ENCODE data around the gene MAP6.
A peak's percentile ranks its signal among the peaks of the same experiment; 100 is the strongest.

MAP6 gene

DNA sequence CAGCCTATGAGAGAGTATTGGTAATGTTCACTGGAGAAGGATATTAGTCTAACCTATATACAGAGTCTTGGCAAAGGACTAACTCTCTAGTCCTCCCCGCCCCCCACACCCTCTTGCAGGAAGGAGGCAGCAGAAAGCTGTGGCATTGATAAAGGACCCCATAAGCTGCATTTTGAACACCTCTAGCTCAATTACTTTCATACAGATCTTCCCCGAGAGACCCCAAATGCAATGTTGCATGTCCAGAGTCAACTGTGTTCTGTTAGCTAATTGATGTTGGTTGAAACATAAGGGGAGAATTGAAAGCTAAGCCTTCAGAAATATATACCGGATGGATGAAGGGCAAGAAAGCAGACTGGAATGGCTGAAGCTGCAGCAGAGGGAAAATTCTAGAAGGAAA is 2.8 kb downstream of the MAP6 start:
- no peak for DNase-seq (ENCODE audit: low spot score)

DNA sequence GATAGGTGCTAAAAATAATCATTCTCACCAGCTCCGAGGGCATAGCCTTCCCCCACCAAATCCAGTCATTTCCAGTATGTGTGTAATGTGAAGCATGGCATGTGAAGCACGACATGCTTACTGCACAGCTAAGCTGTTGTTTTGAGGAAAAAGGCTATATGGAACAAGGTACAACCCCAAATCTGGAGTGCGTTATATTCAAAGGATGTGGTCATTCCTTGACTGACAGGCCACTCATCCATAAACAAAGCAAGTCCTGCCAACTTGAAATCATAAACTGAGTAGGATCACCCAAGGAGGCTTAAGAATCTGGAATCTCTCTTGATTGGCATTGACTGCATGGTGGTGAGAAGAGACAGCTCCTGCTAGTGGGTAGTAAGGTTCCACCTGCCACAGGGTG is 3.7 kb downstream of the MAP6 start:
- no peak for DNase-seq (ENCODE audit: low spot score)

DNA sequence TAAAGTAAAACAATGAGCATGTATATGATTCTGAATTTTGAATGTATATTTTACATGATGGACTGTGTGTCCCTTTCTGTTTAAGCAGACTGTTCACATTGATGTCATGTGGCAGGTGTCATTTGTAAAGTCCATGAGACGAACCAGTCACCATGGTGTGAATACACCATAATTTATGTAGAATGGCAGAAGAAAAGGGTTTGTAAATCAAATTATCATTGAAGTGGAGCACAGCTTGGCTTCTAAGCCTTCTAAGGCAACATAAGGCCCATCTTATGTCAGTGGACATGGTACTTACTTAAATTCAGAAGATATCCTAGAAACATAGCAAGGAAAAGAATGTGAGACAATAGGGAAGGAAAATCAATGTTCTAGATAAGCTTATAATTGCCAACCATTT is 4.4 kb downstream of the MAP6 start:
- no peak for DNase-seq (ENCODE audit: low spot score)

DNA sequence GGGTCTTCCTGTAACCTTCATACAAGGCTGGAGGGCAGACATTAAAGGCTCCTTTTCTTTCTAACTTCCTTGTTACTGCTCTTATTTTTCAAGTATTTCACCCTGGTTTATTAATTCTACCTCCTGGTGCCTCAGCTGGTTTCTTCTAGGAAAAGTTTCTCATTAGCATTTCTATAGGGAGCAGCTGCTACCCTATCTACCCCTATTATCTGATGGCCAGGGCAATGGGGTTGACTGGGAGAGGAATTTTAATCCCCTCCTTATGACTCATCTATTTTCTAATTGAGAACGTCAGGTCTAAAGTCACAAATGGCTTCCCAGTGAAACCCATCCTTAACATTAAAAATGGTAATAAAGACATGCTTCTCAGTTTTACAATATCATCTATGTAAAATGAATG is 5.0 kb downstream of the MAP6 start:
- no peak for DNase-seq (ENCODE audit: low spot score)

DNA sequence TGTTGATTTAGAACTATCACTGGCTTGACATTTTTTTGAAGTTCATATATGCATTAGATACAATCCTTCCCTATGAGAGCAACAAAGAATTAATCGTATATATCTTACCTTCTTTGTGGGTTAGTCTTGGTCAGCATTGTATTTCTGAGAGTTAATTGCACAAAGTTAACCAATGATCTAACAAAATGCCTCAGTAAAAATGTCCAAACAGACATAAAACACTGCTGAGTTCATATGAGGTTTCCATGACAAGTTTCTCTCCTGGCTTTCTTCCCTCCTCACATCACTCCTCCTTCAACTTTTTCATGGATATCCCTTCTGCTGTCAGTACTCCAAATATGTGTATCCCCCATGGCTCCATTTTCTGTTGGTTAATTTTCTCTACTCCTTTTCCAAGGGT is 9.0 kb downstream of the MAP6 start:
- DNase-seq (ENCODE audit: low spot score) = no peak

DNA sequence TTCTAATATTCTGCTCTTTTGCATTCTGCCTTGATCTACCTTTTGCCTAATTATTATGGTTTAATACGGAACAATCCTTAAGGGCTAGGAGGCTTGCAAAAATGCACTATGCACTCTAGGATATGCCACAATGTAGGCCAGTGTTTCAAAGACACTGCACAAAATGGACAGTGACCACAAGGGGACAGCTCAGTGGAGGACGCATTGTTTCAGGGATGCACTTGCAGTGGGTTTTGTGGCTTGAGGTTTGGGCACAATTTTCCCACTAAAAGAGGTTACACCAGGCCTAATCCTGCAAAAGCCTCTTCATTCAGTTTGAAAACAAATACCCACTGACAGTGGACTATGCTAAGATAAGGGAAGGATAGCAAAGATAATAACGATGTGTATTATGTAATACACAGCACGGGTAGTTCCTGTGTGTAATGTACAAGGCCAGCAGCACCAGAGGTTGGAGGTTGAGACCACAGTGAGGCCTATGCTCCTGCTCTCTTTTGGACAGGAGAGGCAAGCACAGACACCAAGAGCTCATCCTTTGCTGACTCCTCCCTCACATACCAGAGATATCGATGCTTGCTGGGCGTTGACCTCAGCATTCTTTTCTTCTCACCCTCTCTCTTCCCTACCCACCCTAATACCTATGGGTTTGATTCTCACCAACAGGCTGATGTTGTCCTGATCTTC is 12.7 kb downstream of the MAP6 start:
- no peak for DNase-seq (ENCODE audit: low spot score)

DNA sequence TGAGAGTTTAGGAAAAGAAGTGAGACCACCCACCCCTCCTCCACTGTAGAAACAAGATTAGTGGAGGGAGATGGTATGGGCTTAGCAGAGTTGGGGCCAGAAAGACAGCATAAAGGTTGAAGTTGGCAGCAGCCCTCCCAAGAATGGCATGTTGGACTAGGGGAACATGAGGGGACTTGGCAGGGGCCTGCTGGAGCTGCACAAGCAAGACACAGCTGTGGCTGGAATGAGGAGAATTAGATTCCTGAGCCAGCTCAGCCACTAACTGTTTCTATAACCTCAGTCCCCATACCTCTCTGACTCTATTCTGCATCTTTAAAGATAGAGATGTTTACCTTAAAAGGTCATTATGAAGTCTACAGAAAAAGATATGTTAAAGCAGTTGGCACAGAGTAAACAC is 13.2 kb downstream of the MAP6 start:
- no peak for DNase-seq (ENCODE audit: low spot score)

DNA sequence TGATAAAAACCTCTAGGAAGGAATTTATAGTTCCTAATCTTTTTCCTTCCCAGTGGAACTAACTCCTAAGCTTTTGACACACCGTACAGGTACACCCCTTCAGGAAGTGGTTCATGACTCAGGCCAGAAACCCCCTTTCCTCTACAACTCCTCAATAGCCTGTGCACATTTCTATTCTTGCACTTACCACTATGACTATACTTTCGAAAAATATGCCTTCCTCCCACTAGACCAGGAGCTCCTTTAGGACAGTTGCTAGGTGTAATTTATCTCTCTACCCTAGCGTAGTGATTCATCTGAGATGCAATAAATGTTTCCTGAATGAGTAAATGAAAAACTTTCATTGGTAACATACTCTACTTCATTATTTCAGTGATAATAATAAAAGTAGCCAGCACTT is 14.5 kb downstream of the MAP6 start:
- no peak for DNase-seq (ENCODE audit: low spot score)

DNA sequence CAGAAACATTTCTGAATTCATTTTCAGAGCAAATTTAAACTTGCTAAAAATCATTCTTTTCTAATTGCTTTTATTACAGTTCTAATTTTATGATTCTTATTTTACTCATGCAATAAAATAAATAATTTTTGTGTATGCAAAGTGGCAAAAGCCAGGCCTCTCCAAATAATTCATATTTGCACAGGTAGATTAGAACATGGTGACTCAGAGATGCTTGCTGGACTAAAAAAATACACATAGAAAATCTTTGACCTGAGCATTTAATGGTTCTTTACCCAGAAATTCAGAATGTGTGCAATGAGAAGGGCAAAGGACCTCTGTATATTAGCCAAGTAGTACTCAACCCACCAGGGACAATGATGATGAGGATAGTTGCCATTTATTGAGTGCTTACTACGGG is 15.3 kb downstream of the MAP6 start:
- no peak for DNase-seq (ENCODE audit: low spot score)

DNA sequence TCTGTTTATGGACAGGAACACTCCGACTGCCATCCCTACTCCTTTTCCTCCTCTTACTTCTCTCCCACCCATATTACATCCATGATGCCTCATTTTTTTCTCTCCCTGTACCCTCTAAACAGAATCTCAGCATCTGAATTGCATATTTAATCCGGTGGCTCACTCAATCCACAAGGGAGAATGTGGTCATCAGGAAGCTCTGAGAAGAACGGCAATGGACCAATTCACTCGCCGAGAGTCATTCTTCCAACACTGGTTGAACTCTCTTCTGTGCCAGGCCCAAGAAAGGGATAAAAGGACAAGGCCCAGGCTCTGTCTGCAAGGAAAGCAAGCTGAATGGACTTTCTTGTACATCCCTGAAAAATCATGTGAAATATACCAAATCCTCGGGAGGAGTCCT is 15.9 kb downstream of the MAP6 start:
- no peak for DNase-seq (ENCODE audit: low spot score)

DNA sequence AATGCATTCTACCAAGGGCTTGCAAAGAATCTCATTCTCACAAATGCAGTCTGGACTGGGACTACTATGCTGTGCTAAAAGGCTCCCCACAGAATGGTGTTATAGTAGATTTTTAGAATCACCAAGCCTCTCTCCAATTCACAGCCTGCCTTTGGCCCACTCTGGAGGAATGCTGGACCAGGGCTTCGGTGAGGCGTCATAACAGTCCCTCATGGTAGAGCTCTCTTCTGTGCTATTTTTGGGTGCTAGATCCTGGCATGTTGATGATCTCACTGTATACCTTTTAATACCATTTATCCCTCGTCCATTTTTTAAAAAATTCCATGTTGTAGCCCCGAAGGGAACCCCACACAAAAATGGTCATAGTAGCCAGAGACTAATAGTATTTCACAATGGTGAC is 17.6 kb downstream of the MAP6 start:
- no peak for DNase-seq (ENCODE audit: low spot score)

DNA sequence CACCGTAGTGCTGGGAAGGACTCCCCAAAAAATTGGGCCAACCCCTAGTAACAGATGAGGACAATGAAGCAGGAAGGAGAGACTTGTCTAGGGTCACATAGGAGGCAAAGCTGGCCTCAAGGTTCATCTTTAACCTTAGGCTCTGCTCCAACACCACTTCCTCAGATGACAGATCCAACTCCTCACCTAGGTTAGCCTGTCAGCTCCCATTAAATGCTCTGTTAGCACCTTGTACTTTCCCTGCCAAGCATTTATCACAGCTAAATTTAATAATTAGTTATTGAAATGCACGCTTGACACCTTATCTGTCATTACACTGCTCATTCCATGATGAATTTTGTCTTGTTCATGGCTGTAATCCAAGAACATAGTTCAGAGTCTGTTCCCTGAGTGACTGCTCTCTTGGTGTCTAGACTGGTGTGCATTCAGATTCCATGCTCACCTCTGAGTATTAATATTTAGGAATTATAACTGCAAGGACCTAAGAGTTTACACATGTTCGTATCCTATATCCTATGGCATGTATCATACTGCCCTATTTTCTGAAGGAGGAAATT is 18.6 kb downstream of the MAP6 start:
- DNase-seq (ENCODE audit: low spot score) = no peak

DNA sequence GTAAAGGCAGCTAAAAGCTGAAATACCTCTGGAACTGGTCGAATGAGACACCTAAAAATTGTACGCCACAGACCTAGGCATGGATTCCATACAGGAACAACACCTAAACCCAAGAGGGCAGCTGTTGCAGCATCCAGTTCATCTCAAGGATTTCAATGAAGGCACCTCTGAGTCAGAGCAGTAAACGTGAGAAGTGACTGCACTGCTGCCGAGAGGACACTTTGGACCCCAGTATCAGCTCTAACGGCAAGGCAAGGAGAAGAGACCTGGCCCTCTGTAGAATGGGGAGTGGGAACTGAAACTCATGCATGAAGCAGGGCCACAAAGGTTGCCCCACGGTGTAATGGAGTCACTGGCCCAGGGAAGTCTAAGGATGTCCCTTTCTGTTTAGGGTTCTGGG is 23.9 kb downstream of the MAP6 start:
- no peak for DNase-seq (ENCODE audit: low spot score)

DNA sequence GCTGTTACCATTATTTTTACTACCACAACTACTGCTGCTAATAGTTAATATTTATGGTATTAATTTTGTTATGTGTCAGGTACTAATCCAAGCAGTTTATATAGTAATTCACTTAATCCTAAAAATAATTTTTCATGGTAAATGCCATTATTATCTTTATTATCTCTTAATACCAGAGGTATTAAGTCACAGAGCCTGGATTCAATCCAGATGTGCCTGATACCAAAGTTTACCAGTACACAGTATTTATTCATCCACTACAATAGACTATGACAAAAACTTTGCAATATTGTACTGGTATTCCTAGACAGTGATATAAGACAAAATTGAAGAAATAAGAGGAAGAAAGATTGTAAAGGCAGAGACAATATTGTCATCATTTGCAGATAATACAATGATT is 24.5 kb downstream of the MAP6 start:
- no peak for DNase-seq (ENCODE audit: low spot score)

DNA sequence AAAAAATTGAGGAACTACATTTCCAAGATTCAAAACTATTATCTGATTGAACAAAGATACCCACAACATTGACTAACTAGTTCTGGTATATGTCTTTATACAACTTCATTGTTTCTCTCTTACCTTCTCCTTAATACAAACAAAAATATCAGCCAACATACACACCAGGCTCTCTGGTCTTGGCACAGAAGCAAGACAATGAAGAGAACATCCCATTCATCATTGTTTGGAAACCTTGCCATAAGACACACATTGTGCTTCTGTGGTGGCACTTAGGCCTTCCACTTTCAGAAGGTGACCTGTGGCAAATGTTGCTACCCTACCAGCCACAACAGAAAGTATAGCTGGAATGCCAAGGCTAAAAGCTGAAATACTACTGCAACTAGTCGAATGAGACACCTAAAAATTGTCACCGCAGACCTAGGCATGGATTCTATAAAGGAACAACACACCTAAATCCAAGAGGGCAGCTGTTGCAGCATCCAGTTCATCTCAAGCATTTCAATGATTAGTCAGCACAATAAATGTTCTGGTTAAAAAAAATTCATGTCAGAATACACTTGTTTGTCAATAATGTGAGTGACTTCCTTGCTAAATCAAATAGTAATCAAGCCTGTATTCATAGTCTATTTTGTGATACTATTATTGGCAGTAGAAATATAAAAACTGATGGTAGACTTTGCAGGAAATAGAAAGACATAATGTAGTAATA is 26.3 kb downstream of the MAP6 start:
- DNase-seq (ENCODE audit: low spot score) = no peak

DNA sequence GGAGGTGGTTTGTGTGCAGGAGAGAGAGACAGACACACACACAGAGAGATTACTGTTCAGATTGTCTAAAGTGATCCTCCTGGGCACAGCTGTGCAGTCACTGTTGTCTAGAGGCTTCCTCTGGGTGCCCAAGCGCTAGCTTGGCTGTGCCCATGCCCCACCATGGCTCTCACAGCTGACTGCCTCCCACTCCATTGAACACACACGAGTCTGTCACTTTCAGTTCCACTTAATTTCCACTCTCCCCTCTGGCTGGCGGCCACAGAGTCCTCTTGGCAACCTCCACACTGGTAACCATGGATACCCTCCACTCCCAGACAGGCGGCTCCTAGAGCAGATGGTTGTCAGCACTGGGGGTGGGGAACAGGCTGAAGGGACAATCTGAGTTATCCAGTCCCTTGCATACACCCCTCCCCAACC is 29.1 kb downstream of the MAP6 start:
- DNase-seq (ENCODE audit: low spot score) = no peak

DNA sequence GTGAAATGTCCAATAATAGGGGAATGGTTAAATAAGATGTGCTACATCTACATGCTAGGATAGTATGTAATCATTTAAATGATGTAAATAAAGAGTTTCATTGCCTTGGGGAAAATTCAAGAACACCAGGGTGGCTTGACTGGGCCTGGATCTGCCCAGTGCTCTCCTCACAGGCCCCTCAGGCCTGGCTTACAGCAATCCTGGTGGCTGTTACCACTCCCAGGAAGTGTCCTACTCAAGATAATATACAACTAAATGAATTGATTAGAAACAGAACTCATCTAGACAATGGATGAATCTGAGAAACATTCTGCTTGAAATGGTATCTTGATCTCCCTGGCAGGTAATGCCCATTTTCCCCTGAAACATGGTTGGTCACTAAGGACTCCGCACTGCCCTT is 30.8 kb downstream of the MAP6 start:
- DNase-seq (ENCODE audit: low spot score) = no peak

DNA sequence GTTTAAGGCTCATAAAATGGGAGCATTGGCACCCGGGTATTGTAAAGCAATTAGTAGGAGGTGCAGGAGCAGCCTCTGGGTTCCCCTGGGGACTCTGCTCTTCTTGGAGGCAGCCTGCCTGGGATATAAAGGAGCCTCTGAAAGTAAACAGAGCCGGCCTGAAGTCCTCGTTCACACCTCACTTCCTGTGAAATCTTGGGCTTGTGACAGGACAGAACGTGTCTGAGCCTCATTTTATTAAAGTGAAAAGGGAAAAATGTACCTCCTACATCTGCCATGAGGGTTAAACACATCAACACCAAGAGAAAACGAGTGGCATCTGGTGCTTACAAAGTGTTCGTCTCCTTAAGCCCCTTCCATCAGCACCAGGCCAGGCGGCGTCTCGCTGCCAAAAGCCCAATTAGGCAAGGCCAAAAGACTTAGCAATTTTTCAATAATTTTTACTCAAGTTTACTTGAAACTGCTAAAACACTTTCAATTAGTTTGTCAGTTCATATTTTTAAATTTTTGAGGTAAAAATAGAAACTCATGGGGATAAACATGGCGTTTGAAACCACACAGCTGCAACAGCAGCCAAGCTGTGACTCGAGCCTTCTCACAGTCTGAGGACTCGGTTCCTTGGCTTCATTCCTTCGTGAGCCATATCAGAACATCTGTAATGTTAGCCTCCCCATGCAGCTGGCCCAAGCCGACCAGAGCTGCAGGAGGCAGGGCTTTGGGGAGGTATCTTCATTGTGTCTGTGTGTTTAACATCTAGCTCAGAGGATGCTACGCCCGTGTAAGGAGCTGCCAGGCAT is 33.6 kb downstream of the MAP6 start:
- no peak for DNase-seq (ENCODE audit: low spot score)

DNA sequence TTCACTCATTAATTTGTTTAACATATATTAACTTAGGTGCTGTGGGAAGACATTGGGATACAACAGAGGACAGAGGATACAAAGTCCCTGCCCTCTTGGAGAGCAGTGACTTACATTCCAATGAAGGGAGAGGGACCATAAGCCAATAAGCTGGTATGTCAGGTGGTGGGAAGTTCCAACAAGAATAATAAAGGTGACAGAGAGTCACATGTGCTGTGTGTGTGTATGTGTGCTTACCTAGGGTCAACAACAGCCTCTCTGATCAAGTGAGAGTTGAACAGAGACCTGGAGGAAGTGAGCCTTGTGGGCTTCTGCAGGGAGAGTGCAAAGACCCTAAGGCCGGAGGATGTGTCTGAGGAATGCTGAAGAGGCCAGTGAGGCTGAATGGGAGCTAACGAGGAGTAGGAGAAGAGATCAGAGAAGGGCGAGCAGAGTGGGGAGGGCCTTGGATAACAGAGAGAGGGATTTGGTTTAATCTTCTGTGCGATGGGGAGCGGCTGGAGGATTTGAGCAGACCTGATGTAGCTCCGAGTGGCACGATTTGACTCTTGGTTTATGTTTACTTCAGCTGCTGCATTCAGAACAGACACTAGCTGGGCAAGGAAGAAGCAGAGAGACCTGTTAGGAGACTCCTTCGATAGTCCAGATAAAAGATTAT is 35.3 kb downstream of the MAP6 start:
- DNase-seq (ENCODE audit: low spot score) = peak; percentile 10

DNA sequence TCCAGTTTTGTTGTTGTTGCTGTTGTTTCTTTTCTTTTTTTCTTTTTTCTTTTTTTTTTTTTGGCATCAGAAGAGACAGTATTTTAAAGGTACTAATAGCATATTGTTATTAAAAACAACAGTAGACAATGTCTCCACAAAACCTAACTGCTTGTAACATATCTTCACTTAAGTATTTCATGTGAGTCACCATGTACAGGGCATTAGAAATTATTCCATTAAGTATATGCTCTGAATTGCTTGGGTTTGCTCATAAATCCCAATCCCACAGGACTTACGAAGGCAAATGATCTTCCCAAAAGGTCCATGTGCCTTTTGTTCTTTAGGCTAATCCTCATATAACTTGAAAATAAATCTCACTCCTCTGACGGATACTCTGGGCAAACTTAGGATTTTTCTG is 35.9 kb downstream of the MAP6 start:
- no peak for DNase-seq (ENCODE audit: low spot score)

DNA sequence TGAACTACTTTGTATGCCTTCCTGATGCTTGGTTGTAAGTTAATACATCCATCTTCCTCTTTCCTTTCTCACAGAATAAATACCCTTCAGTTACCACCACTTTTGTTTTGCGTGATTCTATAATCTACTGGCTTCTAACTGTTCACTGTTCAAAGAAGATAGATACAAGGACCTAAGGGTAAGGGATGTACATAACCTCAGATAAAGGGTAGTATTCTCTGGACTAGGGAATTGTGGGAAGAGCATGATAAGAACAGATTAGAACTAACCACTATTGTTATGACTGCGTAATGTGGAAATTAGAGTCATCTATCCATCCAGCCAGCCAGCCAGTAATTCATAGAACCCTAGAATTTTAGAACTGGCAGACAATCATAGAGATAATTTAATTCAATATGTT is 36.4 kb downstream of the MAP6 start:
- DNase-seq (ENCODE audit: low spot score) = no peak

DNA sequence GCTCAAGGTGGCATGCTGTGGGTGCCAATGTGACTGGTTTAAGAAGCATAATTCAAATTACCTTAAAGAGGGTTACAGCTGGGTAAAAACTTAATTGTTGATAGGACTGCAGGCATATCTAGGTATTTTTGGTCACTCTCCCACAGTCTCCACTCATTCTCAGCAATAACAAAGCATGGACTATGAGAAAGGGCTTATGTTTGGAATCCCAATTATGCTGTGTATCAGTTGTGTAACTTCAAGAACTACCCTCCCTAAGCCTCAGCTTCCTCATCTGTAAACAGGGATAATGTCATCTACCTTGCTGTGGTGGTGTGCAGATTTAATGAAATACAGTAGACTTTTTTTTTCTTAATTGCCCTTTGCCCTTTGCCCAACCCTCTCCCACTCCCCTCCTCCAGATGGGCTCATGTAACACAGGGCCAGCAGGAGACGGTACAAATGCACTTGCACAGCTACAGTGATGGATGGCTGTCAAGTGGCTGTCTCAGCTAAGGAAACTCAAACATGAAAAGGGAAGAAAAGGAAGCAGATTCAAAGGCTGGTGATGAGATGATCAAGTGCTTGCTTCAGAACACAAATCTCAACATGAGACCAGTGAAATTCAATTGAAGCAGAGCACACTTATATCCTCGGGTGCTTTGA is 37.6 kb downstream of the MAP6 start:
- no peak for DNase-seq (ENCODE audit: low spot score)

Data from HuH-7 (cell line).